PFSK-1 (cell line): ENCODE results near the gene DNAJB11.

ENCODE experiments used
- FOXP2 ChIP-seq: optimal IDR thresholded peaks from 2 replicates; pipeline ENCODE3; 2011; ENCODE audit warnings: borderline replicate concordance, control low read depth, inconsistent platforms; ENCODE audit not compliant: insufficient read depth; ENCODE audit errors: extremely low read length, extremely low read depth
- POLR2AphosphoS5 ChIP-seq: IDR thresholded peaks from 2 replicates; pipeline ENCODE4 v1.6.1; 2012; ENCODE audit warnings: low read depth, mild to moderate bottlenecking, control low read depth, low read length, moderate library complexity
- SIN3A ChIP-seq: IDR thresholded peaks from 2 replicates; pipeline ENCODE4 v1.6.1; 2012; ENCODE audit warnings: mild to moderate bottlenecking, low read length, moderate library complexity, borderline replicate concordance; ENCODE audit not compliant: insufficient read depth
- TAF1 ChIP-seq: IDR thresholded peaks from 2 replicates; pipeline ENCODE4 v1.6.1; 2012; ENCODE audit warnings: low read length, control low read depth, borderline replicate concordance; ENCODE audit not compliant: insufficient read depth
- TF ChIP-seq, protein P1 (sequence below), 2 experiments: IDR thresholded peaks; 2 replicates each; pipeline versions ENCODE4 v1.6.1 to v1.8.0; 2011 to 2012; ENCODE audit warnings: low read depth in 2 of 2, low read length in 2 of 2, control low read depth in 1 of 2, inconsistent platforms in 1 of 2, mild to moderate bottlenecking in 1 of 2, moderate library complexity in 1 of 2; ENCODE audit not compliant: insufficient read depth in 1 of 2

DNAJB11 gene

DNA sequence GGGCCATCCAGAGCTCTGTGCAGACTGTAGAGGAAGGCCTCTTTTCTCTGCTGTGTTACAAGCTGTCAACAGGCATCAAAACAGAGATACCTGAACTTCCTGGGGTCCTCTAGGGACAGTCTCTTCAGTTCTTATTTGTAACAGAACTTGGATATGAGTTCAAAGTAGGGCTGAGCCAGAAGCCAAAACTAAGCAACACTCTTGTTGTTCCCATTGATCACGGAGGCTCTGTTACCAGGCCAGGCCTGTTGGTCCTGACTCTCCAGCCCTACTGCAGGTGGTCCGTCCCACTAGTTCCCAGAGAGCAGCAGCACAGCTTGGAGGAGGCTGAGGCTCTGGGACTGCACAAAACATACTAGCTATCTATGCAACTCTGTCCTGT, 29.3 kb downstream of the DNAJB11 start:
- TF ChIP-seq POLR2AphosphoS5 (no peak), SIN3A (no peak), TAF1 (no peak)
- TF ChIP-seq, protein P1, sequence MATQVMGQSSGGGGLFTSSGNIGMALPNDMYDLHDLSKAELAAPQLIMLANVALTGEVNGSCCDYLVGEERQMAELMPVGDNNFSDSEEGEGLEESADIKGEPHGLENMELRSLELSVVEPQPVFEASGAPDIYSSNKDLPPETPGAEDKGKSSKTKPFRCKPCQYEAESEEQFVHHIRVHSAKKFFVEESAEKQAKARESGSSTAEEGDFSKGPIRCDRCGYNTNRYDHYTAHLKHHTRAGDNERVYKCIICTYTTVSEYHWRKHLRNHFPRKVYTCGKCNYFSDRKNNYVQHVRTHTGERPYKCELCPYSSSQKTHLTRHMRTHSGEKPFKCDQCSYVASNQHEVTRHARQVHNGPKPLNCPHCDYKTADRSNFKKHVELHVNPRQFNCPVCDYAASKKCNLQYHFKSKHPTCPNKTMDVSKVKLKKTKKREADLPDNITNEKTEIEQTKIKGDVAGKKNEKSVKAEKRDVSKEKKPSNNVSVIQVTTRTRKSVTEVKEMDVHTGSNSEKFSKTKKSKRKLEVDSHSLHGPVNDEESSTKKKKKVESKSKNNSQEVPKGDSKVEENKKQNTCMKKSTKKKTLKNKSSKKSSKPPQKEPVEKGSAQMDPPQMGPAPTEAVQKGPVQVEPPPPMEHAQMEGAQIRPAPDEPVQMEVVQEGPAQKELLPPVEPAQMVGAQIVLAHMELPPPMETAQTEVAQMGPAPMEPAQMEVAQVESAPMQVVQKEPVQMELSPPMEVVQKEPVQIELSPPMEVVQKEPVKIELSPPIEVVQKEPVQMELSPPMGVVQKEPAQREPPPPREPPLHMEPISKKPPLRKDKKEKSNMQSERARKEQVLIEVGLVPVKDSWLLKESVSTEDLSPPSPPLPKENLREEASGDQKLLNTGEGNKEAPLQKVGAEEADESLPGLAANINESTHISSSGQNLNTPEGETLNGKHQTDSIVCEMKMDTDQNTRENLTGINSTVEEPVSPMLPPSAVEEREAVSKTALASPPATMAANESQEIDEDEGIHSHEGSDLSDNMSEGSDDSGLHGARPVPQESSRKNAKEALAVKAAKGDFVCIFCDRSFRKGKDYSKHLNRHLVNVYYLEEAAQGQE (IDR thresholded peaks at IDR 0.05; ENCODE audit: insufficient read depth in 1 of 2, low read depth in 2 of 2, low read length in 2 of 2) = no peak

DNA sequence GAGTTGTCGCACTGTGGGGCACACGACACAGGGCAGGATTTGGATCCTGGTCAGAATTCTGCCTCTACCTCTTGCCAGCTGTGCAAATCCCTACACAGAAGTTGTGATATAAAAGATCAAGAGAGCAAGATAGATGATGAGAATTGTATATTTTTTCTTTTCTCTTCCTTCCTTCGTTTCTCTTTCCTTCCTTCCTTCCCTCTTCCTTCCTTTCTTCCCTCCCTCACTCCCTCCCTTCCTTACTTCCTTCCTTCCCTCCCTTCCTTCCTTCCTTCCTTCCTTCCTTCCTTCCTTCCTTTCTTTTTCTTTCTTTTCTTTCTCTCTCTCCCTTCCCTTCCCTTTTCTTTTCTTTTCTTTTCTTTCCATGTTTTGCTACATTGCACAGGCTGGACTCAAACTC, 30.4 kb downstream of the DNAJB11 start:
- TF ChIP-seq FOXP2 (no peak), SIN3A (no peak), POLR2AphosphoS5 (no peak), TAF1 (no peak)
- TF ChIP-seq, protein P1 (IDR thresholded peaks at IDR 0.05; ENCODE audit: insufficient read depth in 1 of 2, low read depth in 2 of 2, low read length in 2 of 2) = no peak

DNA sequence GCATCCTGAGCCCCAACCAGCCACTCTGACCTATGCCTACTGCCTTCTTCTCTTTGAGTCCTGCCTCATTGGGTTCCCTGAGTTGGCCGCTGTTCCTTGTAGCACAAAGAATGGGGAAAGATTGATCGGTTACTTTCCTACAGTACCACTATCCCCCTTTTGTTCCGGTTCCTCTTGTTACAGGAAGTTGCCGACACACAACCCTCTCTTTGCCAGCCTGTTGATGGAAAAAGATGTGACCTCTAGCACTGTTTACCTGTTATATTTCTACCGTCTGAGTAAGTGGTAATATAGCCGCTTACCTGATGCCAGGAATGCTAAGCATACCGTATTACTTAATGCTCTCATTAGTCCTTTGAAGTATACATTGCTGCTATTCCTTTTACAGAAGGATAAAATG, 32.6 kb downstream of the DNAJB11 start:
- TF ChIP-seq FOXP2 (no peak), POLR2AphosphoS5 (no peak), SIN3A (no peak), TAF1 (no peak)
- TF ChIP-seq, protein P1 (IDR thresholded peaks at IDR 0.05; ENCODE audit: insufficient read depth in 1 of 2, low read depth in 2 of 2, low read length in 2 of 2) = no peak

DNA sequence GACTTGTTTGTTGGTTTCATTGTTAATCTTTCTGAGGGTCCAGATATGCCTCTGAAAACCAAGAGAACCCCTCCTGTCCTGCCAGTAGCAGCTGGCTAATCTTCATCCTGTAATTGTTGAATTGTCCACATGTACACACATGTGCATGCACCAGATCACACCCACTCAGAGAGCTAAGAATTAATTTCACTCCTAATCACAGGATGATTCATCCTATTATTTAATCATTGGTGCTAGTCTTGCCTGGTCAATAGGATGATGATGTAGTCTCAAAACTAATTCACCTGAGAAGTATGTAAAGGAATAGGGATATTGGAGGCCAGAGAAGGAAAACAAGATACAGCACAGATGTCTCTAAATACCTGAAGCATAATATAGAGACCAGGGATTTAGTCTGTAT, 34.6 kb downstream of the DNAJB11 start:
- TF ChIP-seq TAF1 (no peak), SIN3A (no peak)

GRCh38 chr3:186605561-186606545, 35.3 kb downstream of the DNAJB11 start:
- TF ChIP-seq, protein P1 (IDR thresholded peaks at IDR 0.05; ENCODE audit: insufficient read depth in 1 of 2, low read depth in 2 of 2, low read length in 2 of 2) = no peak
- TF ChIP-seq TAF1 = no peak
- no peak for TF ChIP-seq SIN3A
- no peak for TF ChIP-seq POLR2AphosphoS5
- TF ChIP-seq FOXP2 = no peak
